SH-SY5Y (cell line): Measurements from ENCODE around the gene SCYL2.

Source experiments
- GATA2 ChIP-seq: IDR thresholded peaks from 2 replicates; pipeline ENCODE4 v1.6.1; 2011; ENCODE audit warnings: mild to moderate bottlenecking, low read depth, low read length
- GATA3 ChIP-seq: IDR thresholded peaks from 2 replicates; pipeline ENCODE4 v1.6.1; 2011; ENCODE audit warnings: low read depth, mild to moderate bottlenecking, low read length, moderate library complexity

DNA sequence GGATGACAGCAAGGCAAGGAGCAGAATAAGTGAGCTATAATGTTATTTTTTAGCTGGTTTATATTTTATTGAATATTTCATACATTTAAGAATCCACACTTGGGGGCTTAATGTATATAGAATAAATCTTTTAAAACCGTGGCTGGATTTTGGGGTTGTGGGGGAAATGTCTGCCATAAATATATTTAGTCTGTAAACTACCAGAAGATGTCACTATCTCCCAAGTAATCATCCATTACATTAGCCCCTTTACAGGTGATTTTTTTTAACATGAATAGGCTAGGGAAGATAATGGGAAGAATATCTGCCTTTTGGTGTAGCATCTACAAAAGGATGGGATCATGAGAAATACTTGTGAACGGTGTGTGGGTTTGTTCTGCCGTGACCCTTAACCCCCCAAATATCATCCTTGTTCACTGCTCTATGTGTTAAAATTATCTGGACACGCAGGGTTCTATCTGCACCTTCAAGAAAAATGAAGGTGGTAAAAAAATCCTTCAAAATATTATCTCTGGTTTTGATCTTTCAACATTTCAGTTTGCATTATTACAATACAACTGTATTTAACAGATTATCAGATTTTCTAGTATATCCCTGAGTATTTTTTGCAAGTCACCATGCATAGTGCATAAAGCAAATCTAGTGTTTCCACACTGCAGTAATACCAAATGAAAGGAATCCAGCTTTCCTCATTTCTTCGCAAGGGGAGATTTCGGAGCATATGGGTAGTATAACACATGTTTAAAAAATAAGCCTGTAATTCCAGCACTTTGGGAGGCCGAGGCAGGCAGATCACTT is 81.9 kb downstream of the SCYL2 start:
- TF ChIP-seq GATA2 (no peak), GATA3 (no peak)
